BE2C (cell line): Measurements from ENCODE around the gene CAPN5.

ENCODE experiments used
- DNase-seq: peaks from one replicate; pipeline ENCODE4 v3.0.0-alpha.2; 2020
- H3K27me3 ChIP-seq: fragments of 250-450 bp; sonication (Bioruptor Pico); 2 replicates; pipeline ENCODE4 v1.5.1; 2020; ENCODE audit warnings: mild to moderate bottlenecking
- H3K36me3 ChIP-seq: fragments of 250-450 bp; sonication (Bioruptor Pico); 2 replicates; pipeline ENCODE4 v1.5.1; 2020; ENCODE audit warnings: mild to moderate bottlenecking
- H3K4me1 ChIP-seq: fragments of 250-450 bp; sonication (Bioruptor Pico); 2 replicates; pipeline ENCODE4 v1.5.1; 2020
- H3K4me3 ChIP-seq: 2 replicates; pipeline ENCODE4 v1.5.1; 2011; ENCODE audit warnings: low read depth, low read length
- H3K9me3 ChIP-seq: fragments of 250-450 bp; sonication (Bioruptor Pico); 2 replicates; pipeline ENCODE4 v1.5.1; 2020
- CTCF ChIP-seq: IDR thresholded peaks from 2 replicates; pipeline ENCODE4 v1.5.1; 2012; ENCODE audit warnings: mild to moderate bottlenecking, low read depth, low read length

CAPN5 gene

GRCh38 chr11:77170107-77170506 is 103.3 kb downstream of the CAPN5 start:
- no peak overlapping the region for H3K4me3 ChIP-seq
- no peaks in the 10 kb centered on the region for H3K36me3 ChIP-seq
- no peaks in the 10 kb centered on the region for H3K9me3 ChIP-seq
- no peaks in the 10 kb centered on the region for H3K27me3 ChIP-seq
- H3K4me1 ChIP-seq: no peaks in the 10 kb centered on the region
- TF ChIP-seq CTCF: no peak
- DNase-seq: no peak

GRCh38 chr11:77171254-77171653 is 104.5 kb downstream of the CAPN5 start:
- H3K9me3 ChIP-seq: no peaks in the 10 kb centered on the region
- H3K4me1 ChIP-seq: no peaks in the 10 kb centered on the region
- H3K36me3 ChIP-seq: no peaks in the 10 kb centered on the region
- no peak for TF ChIP-seq CTCF
- no peak for DNase-seq
- no peaks in the 10 kb centered on the region for H3K27me3 ChIP-seq
- H3K4me3 ChIP-seq: no peak overlapping the region

- no peak for DNase-seq
- H3K4me3 ChIP-seq: no peak overlapping the region
- no peaks in the 10 kb centered on the region for H3K9me3 ChIP-seq
- TF ChIP-seq CTCF: no peak
- H3K4me1 ChIP-seq: no peaks in the 10 kb centered on the region
- no peaks in the 10 kb centered on the region for H3K36me3 ChIP-seq
- no peaks in the 10 kb centered on the region for H3K27me3 ChIP-seq
These were observed 105.3 kb downstream of the CAPN5 start for GRCh38 chr11:77171885-77172665.

- TF ChIP-seq CTCF: no peak
- Histone ChIP-seq H3K27me3 (no peaks in the 10 kb centered on the region), H3K9me3 (no peaks in the 10 kb centered on the region), H3K4me3 (no peak overlapping the region), H3K4me1 (no peaks in the 10 kb centered on the region), H3K36me3 (no peaks in the 10 kb centered on the region)
- no peak for DNase-seq
These were observed 105.9 kb downstream of the CAPN5 start for GRCh38 chr11:77172666-77172982.

- Histone ChIP-seq H3K4me1 (no peaks in the 10 kb centered on the region), H3K27me3 (no peaks in the 10 kb centered on the region), H3K4me3 (no peak overlapping the region), H3K36me3 (no peaks in the 10 kb centered on the region), H3K9me3 (no peaks in the 10 kb centered on the region)
- DNase-seq: no peak
- no peak for TF ChIP-seq CTCF
These were observed 106.7 kb downstream of the CAPN5 start for GRCh38 chr11:77173494-77173893.

GRCh38 chr11:77174559-77174958 is 107.8 kb downstream of the CAPN5 start:
- Histone ChIP-seq H3K4me1 (no peaks in the 10 kb centered on the region), H3K27me3 (no peaks in the 10 kb centered on the region), H3K36me3 (no peaks in the 10 kb centered on the region), H3K9me3 (no peaks in the 10 kb centered on the region), H3K4me3 (no peak overlapping the region)
- no peak for TF ChIP-seq CTCF
- DNase-seq: no peak
